ENCODE measurements around the gene RTP2.

DNA sequence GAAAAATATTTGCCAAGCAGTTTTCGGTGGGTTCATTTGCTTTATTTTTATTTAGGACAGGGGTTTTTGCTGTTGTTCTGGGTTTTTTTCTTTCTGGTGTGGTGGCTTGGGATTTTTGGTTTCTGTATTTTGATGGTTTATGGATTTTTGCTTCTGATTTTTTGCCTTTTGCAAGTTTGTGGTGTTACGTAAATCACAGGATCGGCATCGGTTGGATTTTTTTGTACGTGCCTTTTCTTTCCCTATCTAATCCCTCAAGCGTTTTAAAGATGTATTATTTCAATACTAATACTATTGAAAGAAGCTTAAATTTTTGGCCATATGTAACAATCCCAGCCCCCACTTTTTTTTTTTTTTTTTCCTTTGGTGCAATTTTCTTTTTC is 43.7 kb upstream of the RTP2 start:
- TF ChIP-seq, protein P1, sequence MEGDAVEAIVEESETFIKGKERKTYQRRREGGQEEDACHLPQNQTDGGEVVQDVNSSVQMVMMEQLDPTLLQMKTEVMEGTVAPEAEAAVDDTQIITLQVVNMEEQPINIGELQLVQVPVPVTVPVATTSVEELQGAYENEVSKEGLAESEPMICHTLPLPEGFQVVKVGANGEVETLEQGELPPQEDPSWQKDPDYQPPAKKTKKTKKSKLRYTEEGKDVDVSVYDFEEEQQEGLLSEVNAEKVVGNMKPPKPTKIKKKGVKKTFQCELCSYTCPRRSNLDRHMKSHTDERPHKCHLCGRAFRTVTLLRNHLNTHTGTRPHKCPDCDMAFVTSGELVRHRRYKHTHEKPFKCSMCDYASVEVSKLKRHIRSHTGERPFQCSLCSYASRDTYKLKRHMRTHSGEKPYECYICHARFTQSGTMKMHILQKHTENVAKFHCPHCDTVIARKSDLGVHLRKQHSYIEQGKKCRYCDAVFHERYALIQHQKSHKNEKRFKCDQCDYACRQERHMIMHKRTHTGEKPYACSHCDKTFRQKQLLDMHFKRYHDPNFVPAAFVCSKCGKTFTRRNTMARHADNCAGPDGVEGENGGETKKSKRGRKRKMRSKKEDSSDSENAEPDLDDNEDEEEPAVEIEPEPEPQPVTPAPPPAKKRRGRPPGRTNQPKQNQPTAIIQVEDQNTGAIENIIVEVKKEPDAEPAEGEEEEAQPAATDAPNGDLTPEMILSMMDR (IDR thresholded peaks at IDR 0.05), result no peak
- TF ChIP-seq POLR2A (IDR thresholded peaks at IDR 0.05) (no peak), POLR2AphosphoS5 (IDR thresholded peaks at IDR 0.05) (no peak), EP300 (IDR thresholded peaks at IDR 0.05) (no peak)
